H1 (cell line): ENCODE measurements around the gene MMP1. TPM values are rescaled to one million over a fixed set of nuclear protein-coding genes. Genes with fewer than 3 reads are reported as not detected.

Experiments
- CTCF ChIA-PET: fragments of 300-600 bp; sonication (Branson Sonifier 250); formaldehyde crosslinking; loops from one replicate; lab custom pipeline; 2021; ENCODE audit not compliant: partially characterized antibody; lab: Charles Lee
- POLR2A ChIA-PET: fragments of 300-600 bp; sonication (Branson Sonifier 250); formaldehyde crosslinking; loops from one replicate; lab custom pipeline; 2021; ENCODE audit warnings: inconsistent platforms; ENCODE audit not compliant: partially characterized antibody; lab: Charles Lee
- DNase-seq, 2 experiments: peaks; one replicate each; pipeline versions ENCODE4 v3.0.0 to v3.0.0-alpha.2; 2010 to 2022; ENCODE audit warnings: low spot score in 2 of 2, low read depth in 1 of 2, mixed read lengths in 1 of 2
- FAIRE-seq: peaks from 2 replicates; lab custom pipeline; 2011; peaks lifted over from hg19 to GRCh38; lab: Jason Lieb, UNC
- H2AFZ ChIP-seq: 2 replicates; pipeline ENCODE4 v1.8.1; 2012; ENCODE audit warnings: low read length, inconsistent platforms
- H2AK5ac ChIP-seq: 2 replicates; pipeline ENCODE4 v1.6.1; 2013; ENCODE audit warnings: low read depth, low read length
- H2BK120ac ChIP-seq: replicated peaks from 2 replicates; pipeline ENCODE3; 2013; ENCODE audit warnings: low read depth, low read length, inconsistent platforms
- H2BK12ac ChIP-seq: 2 replicates; pipeline ENCODE4 v1.6.1; 2013; ENCODE audit warnings: low read depth, low read length
- H2BK15ac ChIP-seq: 2 replicates; pipeline ENCODE4 v1.6.1; 2013; ENCODE audit warnings: low read length
- H2BK20ac ChIP-seq: 2 replicates; pipeline ENCODE4 v1.6.1; 2013; ENCODE audit warnings: low read length
- H2BK5ac ChIP-seq: 2 replicates; pipeline ENCODE4 v1.6.1; 2013; ENCODE audit warnings: low read depth, low read length
- H3K14ac ChIP-seq: 2 replicates; pipeline ENCODE4 v1.6.1; 2013; ENCODE audit warnings: inconsistent platforms; ENCODE audit not compliant: insufficient read length
- H3K18ac ChIP-seq: 2 replicates; pipeline ENCODE4 v1.6.1; 2013; ENCODE audit warnings: low read length; ENCODE audit errors: extremely low read depth
- H3K23ac ChIP-seq: 2 replicates; pipeline ENCODE4 v1.6.1; 2013; ENCODE audit warnings: inconsistent platforms; ENCODE audit not compliant: insufficient read length
- H3K23me2 ChIP-seq: 2 replicates; pipeline ENCODE4 v1.6.1; 2013; ENCODE audit warnings: low read depth, low read length
- H3K27ac ChIP-seq: 2 replicates; pipeline ENCODE4 v1.6.1; 2011; ENCODE audit warnings: low read depth, low read length, inconsistent platforms
- H3K27me3 ChIP-seq, 4 experiments: replicated peaks in 1 of 4; 1 replicate in 1 of 4; 2 replicates in 3 of 4; pipeline versions ENCODE4 v1.6.1 to v1.8.1; 2011 to 2013; ENCODE audit warnings: low read length in 3 of 4, mild to moderate bottlenecking in 3 of 4, inconsistent platforms in 2 of 4, mixed read lengths in 2 of 4, moderate library complexity in 1 of 4; ENCODE audit not compliant: control insufficient read depth in 3 of 4, insufficient read depth in 3 of 4; ENCODE audit errors: extremely low read depth in 1 of 4
- H3K36me3 ChIP-seq, 4 experiments: 2 replicates each; pipeline versions ENCODE4 v1.6.1 to v1.8.1; 2011 to 2013; ENCODE audit warnings: mild to moderate bottlenecking in 4 of 4, low read length in 3 of 4, moderate library complexity in 2 of 4, control low read depth in 1 of 4, inconsistent platforms in 1 of 4; ENCODE audit not compliant: insufficient read depth in 4 of 4, control insufficient read depth in 2 of 4
- H3K4ac ChIP-seq: replicated peaks from 2 replicates; pipeline ENCODE3; 2013; ENCODE audit warnings: low read length, low read depth, mixed read lengths, inconsistent platforms; ENCODE audit not compliant: insufficient read length
- H3K4me1 ChIP-seq, 4 experiments: replicated peaks in 1 of 4; 1 replicate in 1 of 4; 2 replicates in 3 of 4; pipeline versions ENCODE4 v1.6.1 to v1.8.1; 2011 to 2013; ENCODE audit warnings: low read length in 3 of 4, inconsistent platforms in 2 of 4, mixed read lengths in 1 of 4; ENCODE audit not compliant: insufficient read depth in 4 of 4, control insufficient read depth in 3 of 4
- H3K4me2 ChIP-seq, 2 experiments: 2 replicates each; pipeline versions ENCODE4 v1.6.1 to v1.8.1; 2011 to 2013; ENCODE audit warnings: low read depth in 2 of 2, low read length in 2 of 2, control low read depth in 1 of 2, inconsistent platforms in 1 of 2, mild to moderate bottlenecking in 1 of 2; ENCODE audit not compliant: insufficient read depth in 1 of 2
- H3K4me3 ChIP-seq, 4 experiments: fragments of 200-600, 300-600 bp in 1 of 4; sonication (generic), shearing (Covaris generic), sonication (Bioruptor Twin) in 1 of 4; 2 replicates each; pipeline versions ENCODE4 v1.5.1 to v1.8.1; 2011 to 2016; ENCODE audit warnings: low read length in 4 of 4, low read depth in 3 of 4, control low read depth in 2 of 4, inconsistent platforms in 2 of 4, mild to moderate bottlenecking in 2 of 4, mixed read lengths in 1 of 4, moderate library complexity in 1 of 4; ENCODE audit not compliant: insufficient read depth in 2 of 4; ENCODE audit errors: extremely low read depth in 1 of 4
- H3K56ac ChIP-seq: replicated peaks from 2 replicates; pipeline ENCODE3; 2013; ENCODE audit warnings: low read depth, mild to moderate bottlenecking, mixed read lengths, low read length, inconsistent platforms; ENCODE audit not compliant: insufficient read length
- H3K79me1 ChIP-seq: 2 replicates; pipeline ENCODE4 v1.6.1; 2013; ENCODE audit warnings: low read depth, low read length, control low read depth
- H3K79me2 ChIP-seq, 2 experiments: 2 replicates each; pipeline versions ENCODE4 v1.6.1 to v1.8.1; 2012 to 2013; ENCODE audit warnings: low read length in 2 of 2, mild to moderate bottlenecking in 2 of 2, inconsistent platforms in 1 of 2; ENCODE audit not compliant: insufficient read depth in 2 of 2, control insufficient read depth in 1 of 2
- H3K9ac ChIP-seq, 4 experiments: replicated peaks in 1 of 4; 1 replicate in 1 of 4; 2 replicates in 3 of 4; pipeline versions ENCODE4 v1.6.1 to v1.8.1; 2011 to 2013; ENCODE audit warnings: low read depth in 3 of 4, low read length in 3 of 4, control low read depth in 2 of 4, mild to moderate bottlenecking in 2 of 4, moderate library complexity in 2 of 4, inconsistent platforms in 1 of 4; ENCODE audit errors: extremely low read depth in 1 of 4
- H3K9me3 ChIP-seq, 2 experiments: 2 replicates each; pipeline versions ENCODE4 v1.6.1 to v1.8.1; 2012 to 2013; ENCODE audit warnings: mild to moderate bottlenecking in 2 of 2, moderate library complexity in 2 of 2, control low read depth in 1 of 2, inconsistent platforms in 1 of 2, low read depth in 1 of 2, low read length in 1 of 2, mixed read lengths in 1 of 2; ENCODE audit not compliant: insufficient read depth in 2 of 2
- H4K20me1 ChIP-seq, 2 experiments: replicated peaks in 1 of 2; 2 replicates each; pipeline versions ENCODE3 to v1.8.1; 2011 to 2013; ENCODE audit warnings: inconsistent platforms in 2 of 2, low read length in 2 of 2, mild to moderate bottlenecking in 1 of 2; ENCODE audit not compliant: insufficient read depth in 2 of 2, control insufficient read depth in 1 of 2
- H4K5ac ChIP-seq: 2 replicates; pipeline ENCODE4 v1.6.1; 2013; ENCODE audit warnings: low read length, low read depth, mixed read lengths, inconsistent platforms; ENCODE audit not compliant: insufficient read length
- H4K8ac ChIP-seq: 2 replicates; pipeline ENCODE4 v1.8.0; 2013; ENCODE audit warnings: mild to moderate bottlenecking, moderate library complexity, low read length, inconsistent platforms; ENCODE audit not compliant: insufficient read depth; ENCODE audit errors: extremely low read depth
- H4K91ac ChIP-seq: replicated peaks from 2 replicates; pipeline ENCODE3; 2013; ENCODE audit warnings: low read length, mixed read lengths, inconsistent platforms; ENCODE audit not compliant: insufficient read length
- ATF2 ChIP-seq: IDR thresholded peaks from 2 replicates; pipeline ENCODE4 v1.6.1; 2012; ENCODE audit warnings: low read length, inconsistent platforms
- BCL11A ChIP-seq, 2 experiments: IDR thresholded peaks; one replicate each; pipeline ENCODE4 v1.6.1; 2011; ENCODE audit warnings: low read depth in 2 of 2, low read length in 2 of 2, mild to moderate bottlenecking in 2 of 2
- EGR1 ChIP-seq: IDR thresholded peaks from 2 replicates; pipeline ENCODE4 v1.6.1; 2011; ENCODE audit warnings: low read depth, low read length, borderline replicate concordance
- EP300 ChIP-seq, 2 experiments: IDR thresholded peaks; 1 replicate in 1 of 2; 2 replicates in 1 of 2; pipeline ENCODE4 v1.6.1; 2011 to 2012; ENCODE audit warnings: low read depth in 2 of 2, low read length in 2 of 2, mild to moderate bottlenecking in 2 of 2, borderline replicate concordance in 1 of 2, inconsistent platforms in 1 of 2, moderate library complexity in 1 of 2
- MAFK ChIP-seq: IDR thresholded peaks from 2 replicates; pipeline ENCODE4 v1.6.1; 2012; ENCODE audit warnings: low read depth, mild to moderate bottlenecking, improper control_type of control experiment, low read length
- NANOG ChIP-seq: IDR thresholded peaks from 2 replicates; pipeline ENCODE4 v1.6.1; 2011; ENCODE audit warnings: low read length, low read depth, mild to moderate bottlenecking, inconsistent platforms; ENCODE audit not compliant: insufficient read depth, poor library complexity, severe bottlenecking
- POLR2AphosphoS5 ChIP-seq: IDR thresholded peaks from 2 replicates; pipeline ENCODE4 v1.6.1; 2011; ENCODE audit warnings: low read depth, low read length
- RXRA ChIP-seq: IDR thresholded peaks from 2 replicates; pipeline ENCODE4 v1.6.1; 2011; ENCODE audit warnings: low read depth, mild to moderate bottlenecking, low read length, moderate library complexity; ENCODE audit not compliant: insufficient read depth
- SIRT6 ChIP-seq: IDR thresholded peaks from one replicate; pipeline ENCODE4 v1.7.1; 2012; ENCODE audit warnings: low read length, inconsistent platforms
- SP1 ChIP-seq: IDR thresholded peaks from 2 replicates; pipeline ENCODE4 v1.6.1; 2011; ENCODE audit warnings: low read depth, low read length
- SP4 ChIP-seq: IDR thresholded peaks from 2 replicates; pipeline ENCODE4 v1.6.1; 2012; ENCODE audit warnings: low read length, inconsistent platforms
- USF2 ChIP-seq: IDR thresholded peaks from 2 replicates; pipeline ENCODE4 v1.6.1; 2011; ENCODE audit warnings: low read length, improper control_type of control experiment
- WGBS, 2 experiments: shearing (Covaris generic) in 1 of 2; methylation state at CpG; one replicate each; pipeline versions ENCODE4 v1.1.6 to v1.1.7; 2013 to 2015; ENCODE audit warnings: low lambda C conversion rate in 2 of 2, mixed read lengths in 2 of 2, inconsistent platforms in 1 of 2, low coverage in 1 of 2, missing lambda C conversion rate in 1 of 2; ENCODE audit not compliant: insufficient replicate concordance in 2 of 2, insufficient coverage in 1 of 2, insufficient read length in 1 of 2; ENCODE audit errors: extremely low coverage in 1 of 2, missing lambda C conversion rate in 1 of 2; 5-methylcytosine and 5-hydroxymethylcytosine counted together
- polyA plus RNA-seq, 7 experiments: library from polyadenylated mRNA; depleted of rRNA in 3 of 7; stranded (reverse) in 5 of 7; unstranded in 2 of 7; fragments of >200 nt in 5 of 7; fragments of 200-250 nt in 2 of 7; gene quantifications; 1 replicate in 5 of 7; 2 replicates in 1 of 7; 4 replicates in 1 of 7; pipeline versions ENCODE4 v1.2.1 to v1.2.3, GENCODE V29; 2011 to 2013; ENCODE audit warnings: missing spikeins in 2 of 7, mixed read lengths in 2 of 7
- total RNA-seq: library from RNA; stranded (reverse); fragmentation: NEBNext Ultra II Directional; extraction: Animal tissue kit (Norgen Biotek cat#: 25700); gene quantifications from 2 replicates; pipeline ENCODE4 v1.2.1, GENCODE V29; 2021

The MMP1 gene
- total and polyA plus RNA-seq, 2 of the 8 experiments (the other 6 are each of a cell fraction or from before 2014, with no cell fraction given): not detected

- H3K23ac ChIP-seq: no peak overlapping the region
- no peaks in the 10 kb centered on the region for H3K27me3 ChIP-seq
- H2BK20ac ChIP-seq: no peak overlapping the region
- H2BK12ac ChIP-seq: no peak overlapping the region
- H3K14ac ChIP-seq: no peak overlapping the region
- no peaks in the 10 kb centered on the region for H3K79me1 ChIP-seq
- 96% methylated on average over 3 of the region's 3 CpGs; no CpG with 5 or more reads in 1 of the 2 experiments for WGBS, 2 experiments
- no peak overlapping the region for H2BK5ac ChIP-seq
- H2BK120ac ChIP-seq: no peak overlapping the region
- ChIA-PET CTCF (interaction anchor here (0.9 to 2.5 kb wide), 6 partner anchors 10 to 224 kb away, joined by 3 to 6 read pairs (median 4); no protein-coding TSS in a partner anchor), POLR2A (no interaction called here)
- no peaks in the 10 kb centered on the region for H3K79me2 ChIP-seq
- H4K20me1 ChIP-seq: no peaks in the 10 kb centered on the region
- no peak overlapping the region for H3K9ac ChIP-seq
- no peak overlapping the region for H4K91ac ChIP-seq
- no peaks in the 10 kb centered on the region for H3K36me3 ChIP-seq
- DNase-seq (no peak), FAIRE-seq (no peak)
- H3K4me2 ChIP-seq: no peak overlapping the region
- H4K5ac ChIP-seq: no peak overlapping the region
- H2AFZ ChIP-seq: no peak overlapping the region
- H3K4ac ChIP-seq: no peak overlapping the region
- H3K27ac ChIP-seq: no peak overlapping the region
- no peak overlapping the region for H3K56ac ChIP-seq
- H3K4me3 ChIP-seq: no peak overlapping the region
- peaks cover 2% of the 10 kb centered on the region; the same call in 1 of the 2 replicates for H3K23me2 ChIP-seq
- no peak overlapping the region for H4K8ac ChIP-seq
- no peak overlapping the region for H2BK15ac ChIP-seq
- H3K9me3 ChIP-seq: no peaks in the 10 kb centered on the region
- no peak overlapping the region for H3K18ac ChIP-seq
- H2AK5ac ChIP-seq: no peak overlapping the region
- H3K4me1 ChIP-seq: no peaks in the 10 kb centered on the region
- TF ChIP-seq SP4 (no peak), EGR1 (no peak), SIRT6 (no peak), MAFK (no peak), NANOG (no peak), ATF2 (no peak), BCL11A (IDR thresholded peaks at IDR 0.05; ENCODE audit: low read depth in 2 of 2, low read length in 2 of 2) (no peak), EP300 (IDR thresholded peaks at IDR 0.05; ENCODE audit: borderline replicate concordance in 1 of 2, low read depth in 2 of 2, low read length in 2 of 2) (no peak), SP1 (no peak), USF2 (no peak), POLR2AphosphoS5 (no peak), RXRA (no peak)
These were observed 14.2 kb upstream of the MMP1 start for GRCh38 chr11:102812188-102812587.
